ENCODE measurements around the gene OVAAL. TPM values are rescaled to one million over a fixed set of nuclear protein-coding genes. Genes with fewer than 3 reads are reported as not detected.

The OVAAL gene
- polyA plus RNA-seq, 1 donor from 2014 or later, result not detected

- H3K36me3 Mint-ChIP-seq, result no peaks in the 10 kb centered on the region
- H3K4me1 Mint-ChIP-seq, result no peaks in the 10 kb centered on the region
- H3K4me3 Mint-ChIP-seq, result no peak overlapping the region
- H3K27ac Mint-ChIP-seq, result no peak overlapping the region
- H3K27me3 Mint-ChIP-seq, result peaks cover 9% of the 10 kb centered on the region
- peaks cover 0 to 2% (median 0%) of the 10 kb centered on the region in 3 donors for H3K9me3 Mint-ChIP-seq
Measured at GRCh38 chr1:180571832-180572636, 13.3 kb downstream of the OVAAL start.

GRCh38 chr1:180572760-180573159 lies 14.0 kb downstream of the OVAAL start:
- H3K27me3 Mint-ChIP-seq, result peaks cover 7% of the 10 kb centered on the region
- H3K4me1 Mint-ChIP-seq, result no peaks in the 10 kb centered on the region
- H3K36me3 Mint-ChIP-seq, result no peaks in the 10 kb centered on the region
- H3K27ac Mint-ChIP-seq, result no peak overlapping the region
- peaks cover 0 to 2% (median 0%) of the 10 kb centered on the region in 3 donors for H3K9me3 Mint-ChIP-seq
- H3K4me3 Mint-ChIP-seq, result no peak overlapping the region

GRCh38 chr1:180574031-180574713 lies 15.4 kb downstream of the OVAAL start:
- Mint-ChIP-seq H3K4me1 (no peaks in the 10 kb centered on the region), H3K27me3 (peaks cover 7% of the 10 kb centered on the region), H3K4me3 (no peak overlapping the region), H3K27ac (no peak overlapping the region), H3K36me3 (no peaks in the 10 kb centered on the region), H3K9me3 (peaks cover 0 to 2% (median 0%) of the 10 kb centered on the region in 3 donors)

GRCh38 chr1:180577361-180577760 lies 18.6 kb downstream of the OVAAL start:
- H3K9me3 Mint-ChIP-seq, result peaks cover 0 to 2% (median 0%) of the 10 kb centered on the region in 3 donors
- no peaks in the 10 kb centered on the region for H3K36me3 Mint-ChIP-seq
- H3K4me3 Mint-ChIP-seq, result no peak overlapping the region
- peaks cover 9% of the 10 kb centered on the region for H3K27me3 Mint-ChIP-seq
- H3K4me1 Mint-ChIP-seq, result no peaks in the 10 kb centered on the region
- no peak overlapping the region for H3K27ac Mint-ChIP-seq

GRCh38 chr1:180579961-180580611 lies 21.3 kb downstream of the OVAAL start:
- peaks cover 4% of the 10 kb centered on the region for H3K27me3 Mint-ChIP-seq
- H3K4me3 Mint-ChIP-seq, result no peak overlapping the region

GRCh38 chr1:180581635-180582039 lies 22.9 kb downstream of the OVAAL start:
- Mint-ChIP-seq H3K4me1 (no peaks in the 10 kb centered on the region), H3K4me3 (no peak overlapping the region), H3K36me3 (no peaks in the 10 kb centered on the region), H3K27ac (no peak overlapping the region), H3K27me3 (peaks cover 7% of the 10 kb centered on the region), H3K9me3 (no peaks in the 10 kb centered on the region)

More at GRCh38 chr1:180579961-180580611, 21.3 kb downstream of the OVAAL start:
- no peak overlapping the region for H3K27ac Mint-ChIP-seq
- H3K9me3 Mint-ChIP-seq, result no peaks in the 10 kb centered on the region
- no peaks in the 10 kb centered on the region for H3K4me1 Mint-ChIP-seq
- H3K36me3 Mint-ChIP-seq, result no peaks in the 10 kb centered on the region

- H3K9me3 Mint-ChIP-seq, result peaks cover 0 to 6% (median 2%) of the 10 kb centered on the region in 3 donors
- H3K36me3 Mint-ChIP-seq, result no peaks in the 10 kb centered on the region
- H3K27ac Mint-ChIP-seq, result no peak overlapping the region
- H3K27me3 Mint-ChIP-seq, result peaks cover 6% of the 10 kb centered on the region
- no peak overlapping the region for H3K4me3 Mint-ChIP-seq
- no peaks in the 10 kb centered on the region for H3K4me1 Mint-ChIP-seq
Measured at GRCh38 chr1:180584869-180585268, 26.1 kb downstream of the OVAAL start.

- Mint-ChIP-seq H3K9me3 (peaks cover 0 to 6% (median 2%) of the 10 kb centered on the region in 3 donors), H3K36me3 (no peaks in the 10 kb centered on the region), H3K27ac (no peak overlapping the region), H3K4me3 (no peak overlapping the region), H3K4me1 (no peaks in the 10 kb centered on the region), H3K27me3 (peaks cover 8% of the 10 kb centered on the region)
Measured at GRCh38 chr1:180585994-180586359, 27.2 kb downstream of the OVAAL start.

- Mint-ChIP-seq H3K9me3 (peaks cover 0 to 6% (median 2%) of the 10 kb centered on the region in 3 donors), H3K27ac (peak overlapping the region in 1 of 3 donors; percentile 49), H3K4me1 (no peaks in the 10 kb centered on the region), H3K4me3 (no peak overlapping the region), H3K27me3 (peaks cover 9% of the 10 kb centered on the region), H3K36me3 (no peaks in the 10 kb centered on the region)
Measured at GRCh38 chr1:180586671-180587155, 27.9 kb downstream of the OVAAL start.

- no peaks in the 10 kb centered on the region for H3K36me3 Mint-ChIP-seq
- H3K9me3 Mint-ChIP-seq, result peaks cover 0 to 6% (median 2%) of the 10 kb centered on the region in 3 donors
- no peak overlapping the region for H3K4me3 Mint-ChIP-seq
- no peak overlapping the region for H3K27ac Mint-ChIP-seq
- H3K4me1 Mint-ChIP-seq, result no peaks in the 10 kb centered on the region
- peaks cover 10% of the 10 kb centered on the region for H3K27me3 Mint-ChIP-seq
Measured at GRCh38 chr1:180588121-180588520, 29.4 kb downstream of the OVAAL start.

GRCh38 chr1:180590889-180591288 lies 32.1 kb downstream of the OVAAL start:
- H3K27ac Mint-ChIP-seq, result no peak overlapping the region
- H3K36me3 Mint-ChIP-seq, result no peaks in the 10 kb centered on the region
- H3K4me3 Mint-ChIP-seq, result no peak overlapping the region
- no peaks in the 10 kb centered on the region for H3K4me1 Mint-ChIP-seq
- peaks cover 6% of the 10 kb centered on the region for H3K27me3 Mint-ChIP-seq
- H3K9me3 Mint-ChIP-seq, result peaks cover 0 to 6% (median 2%) of the 10 kb centered on the region in 3 donors

- no peaks in the 10 kb centered on the region for H3K4me1 Mint-ChIP-seq
- H3K27ac Mint-ChIP-seq, result no peak overlapping the region
- H3K27me3 Mint-ChIP-seq, result peaks cover 5% of the 10 kb centered on the region
- H3K4me3 Mint-ChIP-seq, result no peak overlapping the region
- no peaks in the 10 kb centered on the region for H3K36me3 Mint-ChIP-seq
- peaks cover 0 to under 1% (median under 1%) of the 10 kb centered on the region in 3 donors for H3K9me3 Mint-ChIP-seq
Measured at GRCh38 chr1:180593382-180593781, 34.6 kb downstream of the OVAAL start.

- Mint-ChIP-seq H3K27ac (no peak overlapping the region), H3K27me3 (peaks cover 5% of the 10 kb centered on the region), H3K4me1 (no peaks in the 10 kb centered on the region), H3K9me3 (no peaks in the 10 kb centered on the region), H3K36me3 (no peaks in the 10 kb centered on the region), H3K4me3 (no peak overlapping the region)
Measured at GRCh38 chr1:180594723-180595122, 36.0 kb downstream of the OVAAL start.

GRCh38 chr1:180595966-180596365 lies 37.2 kb downstream of the OVAAL start:
- H3K27me3 Mint-ChIP-seq, result peaks cover 3% of the 10 kb centered on the region
- H3K4me3 Mint-ChIP-seq, result no peak overlapping the region
- H3K27ac Mint-ChIP-seq, result no peak overlapping the region
- no peaks in the 10 kb centered on the region for H3K9me3 Mint-ChIP-seq
- no peaks in the 10 kb centered on the region for H3K36me3 Mint-ChIP-seq
- no peaks in the 10 kb centered on the region for H3K4me1 Mint-ChIP-seq

- Mint-ChIP-seq H3K27ac (no peak overlapping the region), H3K4me1 (no peaks in the 10 kb centered on the region), H3K36me3 (no peaks in the 10 kb centered on the region), H3K9me3 (no peaks in the 10 kb centered on the region), H3K4me3 (no peak overlapping the region), H3K27me3 (peaks cover 2% of the 10 kb centered on the region)
Measured at GRCh38 chr1:180597520-180597919, 38.8 kb downstream of the OVAAL start.

Data from IgD-negative memory B cell (primary cell).